Astrocyte of the cerebellum (primary cell): ENCODE results near the gene RPA3.

Experiments used
- DNase-seq: peaks from one replicate; pipeline ENCODE4 v3.0.0-alpha.2; 2011; ENCODE audit warnings: low read depth
- H3K4me3 ChIP-seq: 2 replicates; pipeline ENCODE4 v1.5.1; 2011; ENCODE audit warnings: mild to moderate bottlenecking, low read depth, low read length, moderate library complexity
- CTCF ChIP-seq: IDR thresholded peaks from 2 replicates; pipeline ENCODE4 v1.5.1; 2012; ENCODE audit warnings: low read length, low read depth, moderate library complexity, mild to moderate bottlenecking; ENCODE audit errors: missing control alignments
- in situ Hi-C: cut with HindIII; loops from 2 replicates; pipeline ENCODE4 v1.10.0; 2017; ENCODE audit warnings: low sequenced_read_pairs

The RPA3 gene

GRCh38 chr7:7737674-7738073 is 19.3 kb upstream of the RPA3 start:
- in situ Hi-C loops: no loop called here
- no peak for DNase-seq
- no peak overlapping the region for H3K4me3 ChIP-seq
- no peak for TF ChIP-seq CTCF

GRCh38 chr7:7736671-7737070 is 18.3 kb upstream of the RPA3 start:
- TF ChIP-seq CTCF: no peak
- DNase-seq: no peak
- no peak overlapping the region for H3K4me3 ChIP-seq
- in situ Hi-C loops: no loop called here

- peak; percentile 54 for DNase-seq
- in situ Hi-C loops: no loop called here
- TF ChIP-seq CTCF: no peak
- no peak overlapping the region for H3K4me3 ChIP-seq
Observed at GRCh38 chr7:7732621-7733281, 14.3 kb upstream of the RPA3 start.

- in situ Hi-C loops: no loop called here
- no peak overlapping the region for H3K4me3 ChIP-seq
- DNase-seq: no peak
- no peak for TF ChIP-seq CTCF
Observed at GRCh38 chr7:7731732-7732131, 13.3 kb upstream of the RPA3 start.

GRCh38 chr7:7720750-7721621 is 2.6 kb upstream of the RPA3 start:
- DNase-seq: no peak
- no peak for TF ChIP-seq CTCF
- in situ Hi-C loops: no loop called here
- no peak overlapping the region for H3K4me3 ChIP-seq

- no peak overlapping the region for H3K4me3 ChIP-seq
- TF ChIP-seq CTCF: no peak
- in situ Hi-C loops: no loop called here
- DNase-seq: no peak
Observed at GRCh38 chr7:7720193-7720592, 1.8 kb upstream of the RPA3 start.
